ENCODE results near the gene STAC3.

DNA sequence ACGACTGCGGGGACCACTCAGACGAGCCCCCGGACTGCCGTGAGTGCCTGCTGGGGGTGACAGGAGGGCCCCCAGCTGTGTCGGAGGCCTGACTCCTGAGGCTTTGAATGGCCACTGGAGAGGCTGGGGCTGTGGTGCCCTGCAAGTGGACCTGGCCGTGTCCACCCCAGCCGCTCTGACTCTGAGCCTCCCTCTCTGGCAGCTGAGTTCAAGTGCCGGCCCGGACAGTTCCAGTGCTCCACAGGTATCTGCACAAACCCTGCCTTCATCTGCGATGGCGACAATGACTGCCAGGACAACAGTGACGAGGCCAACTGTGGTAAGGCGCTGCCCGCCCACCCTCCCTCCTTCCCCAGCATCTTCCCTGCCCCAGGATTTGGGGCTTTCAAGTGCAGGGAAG is 50.5 kb downstream of the STAC3 start:
- no peak for TF ChIP-seq POLR2A (IDR thresholded peaks at IDR 0.05)
- TF ChIP-seq, protein P1, sequence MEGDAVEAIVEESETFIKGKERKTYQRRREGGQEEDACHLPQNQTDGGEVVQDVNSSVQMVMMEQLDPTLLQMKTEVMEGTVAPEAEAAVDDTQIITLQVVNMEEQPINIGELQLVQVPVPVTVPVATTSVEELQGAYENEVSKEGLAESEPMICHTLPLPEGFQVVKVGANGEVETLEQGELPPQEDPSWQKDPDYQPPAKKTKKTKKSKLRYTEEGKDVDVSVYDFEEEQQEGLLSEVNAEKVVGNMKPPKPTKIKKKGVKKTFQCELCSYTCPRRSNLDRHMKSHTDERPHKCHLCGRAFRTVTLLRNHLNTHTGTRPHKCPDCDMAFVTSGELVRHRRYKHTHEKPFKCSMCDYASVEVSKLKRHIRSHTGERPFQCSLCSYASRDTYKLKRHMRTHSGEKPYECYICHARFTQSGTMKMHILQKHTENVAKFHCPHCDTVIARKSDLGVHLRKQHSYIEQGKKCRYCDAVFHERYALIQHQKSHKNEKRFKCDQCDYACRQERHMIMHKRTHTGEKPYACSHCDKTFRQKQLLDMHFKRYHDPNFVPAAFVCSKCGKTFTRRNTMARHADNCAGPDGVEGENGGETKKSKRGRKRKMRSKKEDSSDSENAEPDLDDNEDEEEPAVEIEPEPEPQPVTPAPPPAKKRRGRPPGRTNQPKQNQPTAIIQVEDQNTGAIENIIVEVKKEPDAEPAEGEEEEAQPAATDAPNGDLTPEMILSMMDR (IDR thresholded peaks at IDR 0.05 in 4 of 5, conservative IDR thresholded peaks at IDR 0.05 in 1 of 5) = no peak
